ENCODE results near the gene FBL.

Gene FBL

DNA sequence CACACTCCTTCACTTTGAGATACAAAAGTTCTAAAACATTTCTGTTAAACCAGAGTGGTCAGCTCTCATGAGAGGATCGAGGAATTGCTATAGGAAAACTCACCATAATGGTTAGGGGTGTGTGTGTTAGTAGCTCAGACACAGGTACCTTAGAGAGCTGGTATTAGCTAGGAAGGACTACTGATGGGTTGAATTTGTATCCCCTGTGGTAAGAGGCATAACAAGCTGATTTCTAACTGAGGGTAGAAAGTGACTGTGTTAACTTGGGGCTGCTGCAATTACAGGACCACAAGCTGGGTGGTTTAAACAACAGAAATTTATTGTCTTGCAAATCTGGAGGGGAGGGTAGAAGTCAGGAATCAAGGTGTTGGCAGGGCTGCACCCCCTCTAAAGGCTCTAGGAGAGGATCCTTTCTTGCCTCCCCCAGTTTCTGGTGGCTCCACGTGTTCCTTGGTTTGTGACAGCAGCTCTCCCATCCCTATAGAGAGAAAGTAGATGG, 50.1 kb downstream of the FBL start:
- peaks cover 13% of the 10 kb centered on the region for H3K4me1 ChIP-seq (ENCODE audit: low read depth, poor library complexity, severe bottlenecking)
- TF ChIP-seq, protein P1, sequence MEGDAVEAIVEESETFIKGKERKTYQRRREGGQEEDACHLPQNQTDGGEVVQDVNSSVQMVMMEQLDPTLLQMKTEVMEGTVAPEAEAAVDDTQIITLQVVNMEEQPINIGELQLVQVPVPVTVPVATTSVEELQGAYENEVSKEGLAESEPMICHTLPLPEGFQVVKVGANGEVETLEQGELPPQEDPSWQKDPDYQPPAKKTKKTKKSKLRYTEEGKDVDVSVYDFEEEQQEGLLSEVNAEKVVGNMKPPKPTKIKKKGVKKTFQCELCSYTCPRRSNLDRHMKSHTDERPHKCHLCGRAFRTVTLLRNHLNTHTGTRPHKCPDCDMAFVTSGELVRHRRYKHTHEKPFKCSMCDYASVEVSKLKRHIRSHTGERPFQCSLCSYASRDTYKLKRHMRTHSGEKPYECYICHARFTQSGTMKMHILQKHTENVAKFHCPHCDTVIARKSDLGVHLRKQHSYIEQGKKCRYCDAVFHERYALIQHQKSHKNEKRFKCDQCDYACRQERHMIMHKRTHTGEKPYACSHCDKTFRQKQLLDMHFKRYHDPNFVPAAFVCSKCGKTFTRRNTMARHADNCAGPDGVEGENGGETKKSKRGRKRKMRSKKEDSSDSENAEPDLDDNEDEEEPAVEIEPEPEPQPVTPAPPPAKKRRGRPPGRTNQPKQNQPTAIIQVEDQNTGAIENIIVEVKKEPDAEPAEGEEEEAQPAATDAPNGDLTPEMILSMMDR (conservative IDR thresholded peaks at IDR 0.05; ENCODE audit: low read depth, low read length) = no peak
- H3K27ac ChIP-seq = no peak overlapping the region
- H3K4me2 ChIP-seq = no peak overlapping the region
- no peak overlapping the region for H3K9ac ChIP-seq
- H3K36me3 ChIP-seq (ENCODE audit: insufficient read depth) = no peaks in the 10 kb centered on the region
- H3K4me3 ChIP-seq (IDR thresholded peaks at IDR 0.05; ENCODE audit: insufficient read depth, low read depth, low read length) = no peak overlapping the region
- no peaks in the 10 kb centered on the region for H3K27me3 ChIP-seq (ENCODE audit: insufficient read depth, low read depth)
- no peaks in the 10 kb centered on the region for H4K20me1 ChIP-seq (ENCODE audit: insufficient read depth)
- H2AFZ ChIP-seq (ENCODE audit: low read depth) = no peak overlapping the region
- no peaks in the 10 kb centered on the region for H3K79me2 ChIP-seq (ENCODE audit: insufficient read depth, low read depth)

DNA sequence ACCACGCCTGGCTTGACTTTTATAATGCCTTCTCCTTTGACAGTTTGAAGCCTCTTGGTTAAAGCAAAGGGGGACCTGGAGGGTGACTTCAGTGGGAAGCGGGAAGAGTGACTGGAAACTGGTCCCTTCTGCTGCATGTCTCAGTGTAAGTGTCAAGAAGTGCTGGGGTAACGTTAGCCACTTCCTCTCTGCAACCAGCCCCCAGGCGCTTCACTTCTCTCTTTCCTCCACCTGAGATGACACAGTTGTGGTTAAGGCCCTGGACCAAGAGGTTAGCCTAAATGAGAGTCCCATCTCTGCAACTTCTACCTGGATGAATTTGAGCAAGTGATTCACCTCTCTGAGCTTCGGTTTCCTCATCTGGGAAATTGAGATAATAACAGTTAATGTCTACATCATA, 51.2 kb downstream of the FBL start:
- Histone ChIP-seq H3K27ac (no peak overlapping the region), H3K27me3 (ENCODE audit: insufficient read depth, low read depth) (no peaks in the 10 kb centered on the region), H4K20me1 (ENCODE audit: insufficient read depth) (no peaks in the 10 kb centered on the region), H3K79me2 (ENCODE audit: insufficient read depth, low read depth) (no peaks in the 10 kb centered on the region), H3K4me2 (no peak overlapping the region), H3K36me3 (ENCODE audit: insufficient read depth) (no peaks in the 10 kb centered on the region), H3K4me3 (IDR thresholded peaks at IDR 0.05; ENCODE audit: insufficient read depth, low read depth, low read length) (no peak overlapping the region), H2AFZ (ENCODE audit: low read depth) (no peak overlapping the region), H3K4me1 (ENCODE audit: low read depth, poor library complexity, severe bottlenecking) (peaks cover 13% of the 10 kb centered on the region), H3K9ac (no peak overlapping the region)
- TF ChIP-seq, protein P1 (conservative IDR thresholded peaks at IDR 0.05; ENCODE audit: low read depth, low read length) = no peak

- peaks cover 13% of the 10 kb centered on the region for H3K4me1 ChIP-seq (ENCODE audit: low read depth, poor library complexity, severe bottlenecking)
- H3K27ac ChIP-seq = no peak overlapping the region
- H3K9ac ChIP-seq = no peak overlapping the region
- TF ChIP-seq, protein P1 (conservative IDR thresholded peaks at IDR 0.05; ENCODE audit: low read depth, low read length) = peak; percentile 91
- H3K4me3 ChIP-seq (IDR thresholded peaks at IDR 0.05; ENCODE audit: insufficient read depth, low read depth, low read length) = no peak overlapping the region
- no peak overlapping the region for H3K4me2 ChIP-seq
- no peaks in the 10 kb centered on the region for H3K27me3 ChIP-seq (ENCODE audit: insufficient read depth, low read depth)
- H3K79me2 ChIP-seq (ENCODE audit: insufficient read depth, low read depth) = no peaks in the 10 kb centered on the region
- H2AFZ ChIP-seq (ENCODE audit: low read depth) = peak overlapping the region; percentile 47; the same call in 1 of the 2 replicates
- no peaks in the 10 kb centered on the region for H3K36me3 ChIP-seq (ENCODE audit: insufficient read depth)
- no peaks in the 10 kb centered on the region for H4K20me1 ChIP-seq (ENCODE audit: insufficient read depth)
These were observed 53.1 kb downstream of the FBL start for GRCh38 chr19:39792999-39793546.

DNA sequence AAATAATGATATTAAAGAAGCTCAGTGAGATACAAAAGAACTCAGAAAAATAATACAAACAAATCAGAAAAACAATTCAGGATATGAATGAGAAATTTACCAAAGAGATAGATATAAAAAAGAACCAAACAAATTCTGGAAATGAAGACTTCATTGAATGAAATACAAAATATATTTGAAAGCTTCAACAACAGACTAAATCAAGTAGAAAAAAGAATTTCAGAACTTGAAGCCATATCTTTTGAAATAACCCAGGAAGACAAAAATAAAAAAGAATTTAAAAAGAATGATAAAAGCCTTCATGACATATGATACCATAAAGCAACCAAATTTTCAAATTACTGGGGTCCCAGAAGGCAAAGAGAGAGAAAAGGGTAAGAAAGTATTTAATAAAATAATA, 57.9 kb downstream of the FBL start:
- no peak overlapping the region for H3K4me3 ChIP-seq (IDR thresholded peaks at IDR 0.05; ENCODE audit: insufficient read depth, low read depth, low read length)
- H3K36me3 ChIP-seq (ENCODE audit: insufficient read depth) = no peaks in the 10 kb centered on the region
- no peak overlapping the region for H3K27ac ChIP-seq
- H3K4me1 ChIP-seq (ENCODE audit: low read depth, poor library complexity, severe bottlenecking) = peaks cover 4% of the 10 kb centered on the region
- no peak overlapping the region for H3K9ac ChIP-seq
- H3K27me3 ChIP-seq (ENCODE audit: insufficient read depth, low read depth) = no peaks in the 10 kb centered on the region
- no peaks in the 10 kb centered on the region for H4K20me1 ChIP-seq (ENCODE audit: insufficient read depth)
- no peak overlapping the region for H2AFZ ChIP-seq (ENCODE audit: low read depth)
- H3K79me2 ChIP-seq (ENCODE audit: insufficient read depth, low read depth) = no peaks in the 10 kb centered on the region
- TF ChIP-seq, protein P1 (conservative IDR thresholded peaks at IDR 0.05; ENCODE audit: low read depth, low read length) = no peak
- no peak overlapping the region for H3K4me2 ChIP-seq
